Loucy (cell line): ENCODE data around the gene VGF.

ENCODE experiments used
- H2AFZ ChIP-seq: fragments of 200-600 bp; sonication (generic); 2 replicates; pipeline ENCODE4 v1.6.0; 2016; ENCODE audit warnings: antibody characterized with exemption, mild to moderate bottlenecking, low read length, moderate library complexity
- H3F3A ChIP-seq: fragments of 200-600 bp; 2 replicates; pipeline ENCODE4 v1.6.0; 2016; ENCODE audit warnings: antibody characterized with exemption, low read depth, mild to moderate bottlenecking
- H3K27me3 ChIP-seq: fragments of 200-600 bp; sonication (generic); 2 replicates; pipeline ENCODE4 v1.6.1; 2014; ENCODE audit warnings: low read length, mild to moderate bottlenecking; ENCODE audit not compliant: insufficient read depth, poor library complexity, severe bottlenecking
- H3K36me3 ChIP-seq: fragments of 200-600 bp; sonication (generic); 2 replicates; pipeline ENCODE4 v1.6.1; 2016; ENCODE audit warnings: low read length; ENCODE audit not compliant: insufficient read depth
- H3K4me1 ChIP-seq: fragments of 200-600 bp; sonication (generic); 2 replicates; pipeline ENCODE4 v1.5.1; 2014; ENCODE audit warnings: low read length, mild to moderate bottlenecking; ENCODE audit not compliant: insufficient read depth, poor library complexity, severe bottlenecking
- H3K4me2 ChIP-seq: fragments of 200-600 bp; sonication (generic); 2 replicates; pipeline ENCODE4 v1.6.0; 2014; ENCODE audit warnings: antibody characterized with exemption, low read length, low read depth, mild to moderate bottlenecking; ENCODE audit not compliant: poor library complexity, severe bottlenecking
- H3K4me3 ChIP-seq: fragments of 200-600 bp; sonication (generic); 2 replicates; pipeline ENCODE4 v1.5.1; 2014; ENCODE audit warnings: low read length, mild to moderate bottlenecking, mixed read lengths; ENCODE audit not compliant: poor library complexity, severe bottlenecking
- H3K79me2 ChIP-seq: fragments of 200-600 bp; sonication (generic); 2 replicates; pipeline ENCODE4 v1.6.1; 2014; ENCODE audit warnings: low read length; ENCODE audit not compliant: insufficient read depth
- H3K9ac ChIP-seq: fragments of 200-600 bp; sonication (generic); 2 replicates; pipeline ENCODE4 v1.6.0; 2014; ENCODE audit warnings: mild to moderate bottlenecking, low read depth, low read length, moderate library complexity; ENCODE audit not compliant: poor library complexity, severe bottlenecking
- H3K9me2 ChIP-seq: fragments of 200-600 bp; sonication (generic); replicated peaks from 2 replicates; pipeline ENCODE4 v1.6.1; 2016; ENCODE audit warnings: low read depth, low read length, mixed read lengths
- H3K9me3 ChIP-seq: fragments of 200-600 bp; sonication (generic); 2 replicates; pipeline ENCODE4 v1.6.1; 2014; ENCODE audit warnings: mild to moderate bottlenecking, antibody characterized with exemption, low read length, low read depth; ENCODE audit not compliant: insufficient read depth
- H4K20me1 ChIP-seq: fragments of 200-600 bp; sonication (generic); 2 replicates; pipeline ENCODE4 v1.6.0; 2014; ENCODE audit warnings: antibody characterized with exemption, low read length, mild to moderate bottlenecking; ENCODE audit not compliant: insufficient read depth, poor library complexity, severe bottlenecking
- EZH2phosphoT487 ChIP-seq: fragments of 200-600 bp; IDR thresholded peaks from 2 replicates; pipeline ENCODE4 v1.6.1; 2018; ENCODE audit warnings: antibody characterized with exemption, mild to moderate bottlenecking, moderate library complexity, borderline replicate concordance
- TF ChIP-seq, protein P1 (sequence below): fragments of 200-600 bp; sonication (generic); conservative IDR thresholded peaks from 2 replicates; pipeline ENCODE4 v1.5.1; 2014; ENCODE audit warnings: mild to moderate bottlenecking, antibody characterized with exemption, low read length

Gene VGF

DNA sequence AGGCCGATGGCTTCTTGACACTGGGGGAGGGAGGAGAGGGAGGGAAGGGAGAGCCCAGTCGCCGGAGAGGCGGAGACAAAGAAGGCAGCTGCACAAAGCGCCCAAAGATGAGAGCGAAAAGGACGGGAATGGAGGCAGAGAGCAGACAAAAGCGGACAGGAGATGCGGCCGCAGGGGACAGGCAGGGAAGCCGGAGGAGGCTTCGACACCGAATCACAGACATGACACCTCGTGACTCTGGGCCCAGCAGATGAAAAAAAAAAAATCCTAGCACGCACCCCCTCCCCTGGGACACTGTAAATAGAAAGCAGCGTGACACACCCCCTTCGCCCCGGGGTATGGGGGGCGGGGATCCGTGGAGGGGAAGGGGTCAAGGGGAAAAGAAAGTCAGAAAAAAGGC lies 13.7 kb upstream of the VGF start:
- no peak overlapping the region for H2AFZ ChIP-seq
- no peak overlapping the region for H3K4me3 ChIP-seq
- H3K27me3 ChIP-seq: no peaks in the 10 kb centered on the region
- H3K4me2 ChIP-seq: no peak overlapping the region
- H3K9me2 ChIP-seq: no peaks in the 10 kb centered on the region
- H3K9ac ChIP-seq: no peak overlapping the region
- H3F3A ChIP-seq: no peaks in the 10 kb centered on the region
- H3K36me3 ChIP-seq: no peaks in the 10 kb centered on the region
- no peaks in the 10 kb centered on the region for H4K20me1 ChIP-seq
- no peaks in the 10 kb centered on the region for H3K4me1 ChIP-seq
- H3K79me2 ChIP-seq: no peaks in the 10 kb centered on the region
- H3K9me3 ChIP-seq: no peaks in the 10 kb centered on the region
- no peak for TF ChIP-seq EZH2phosphoT487
- TF ChIP-seq, protein P1, sequence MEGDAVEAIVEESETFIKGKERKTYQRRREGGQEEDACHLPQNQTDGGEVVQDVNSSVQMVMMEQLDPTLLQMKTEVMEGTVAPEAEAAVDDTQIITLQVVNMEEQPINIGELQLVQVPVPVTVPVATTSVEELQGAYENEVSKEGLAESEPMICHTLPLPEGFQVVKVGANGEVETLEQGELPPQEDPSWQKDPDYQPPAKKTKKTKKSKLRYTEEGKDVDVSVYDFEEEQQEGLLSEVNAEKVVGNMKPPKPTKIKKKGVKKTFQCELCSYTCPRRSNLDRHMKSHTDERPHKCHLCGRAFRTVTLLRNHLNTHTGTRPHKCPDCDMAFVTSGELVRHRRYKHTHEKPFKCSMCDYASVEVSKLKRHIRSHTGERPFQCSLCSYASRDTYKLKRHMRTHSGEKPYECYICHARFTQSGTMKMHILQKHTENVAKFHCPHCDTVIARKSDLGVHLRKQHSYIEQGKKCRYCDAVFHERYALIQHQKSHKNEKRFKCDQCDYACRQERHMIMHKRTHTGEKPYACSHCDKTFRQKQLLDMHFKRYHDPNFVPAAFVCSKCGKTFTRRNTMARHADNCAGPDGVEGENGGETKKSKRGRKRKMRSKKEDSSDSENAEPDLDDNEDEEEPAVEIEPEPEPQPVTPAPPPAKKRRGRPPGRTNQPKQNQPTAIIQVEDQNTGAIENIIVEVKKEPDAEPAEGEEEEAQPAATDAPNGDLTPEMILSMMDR: no peak

DNA sequence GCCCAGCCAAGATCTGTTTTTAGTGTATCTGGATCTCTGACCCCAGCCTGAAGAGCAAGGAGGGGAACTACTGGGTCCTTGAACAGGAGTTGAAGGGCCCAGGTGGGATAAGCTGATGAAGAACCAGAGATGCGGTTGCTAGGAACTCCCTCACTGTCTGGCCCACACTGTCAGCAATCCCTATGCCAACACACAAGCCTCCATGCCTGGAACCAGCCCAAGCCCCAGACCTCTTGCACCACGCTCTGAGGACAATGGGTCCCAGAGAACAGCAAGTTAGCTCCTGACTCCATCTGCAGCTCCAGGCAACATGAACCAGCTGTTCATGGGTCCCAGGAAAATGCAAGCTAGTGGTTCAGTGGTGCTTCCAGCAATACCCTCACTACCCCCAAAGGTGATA lies 12.3 kb upstream of the VGF start:
- Histone ChIP-seq H3K4me2 (no peak overlapping the region), H2AFZ (no peak overlapping the region), H3K9ac (no peak overlapping the region), H3K27me3 (no peaks in the 10 kb centered on the region), H4K20me1 (no peaks in the 10 kb centered on the region), H3K4me1 (no peaks in the 10 kb centered on the region), H3F3A (no peaks in the 10 kb centered on the region), H3K9me2 (no peaks in the 10 kb centered on the region), H3K9me3 (no peaks in the 10 kb centered on the region), H3K36me3 (no peaks in the 10 kb centered on the region), H3K4me3 (no peak overlapping the region), H3K79me2 (no peaks in the 10 kb centered on the region)
- no peak for TF ChIP-seq EZH2phosphoT487
- TF ChIP-seq, protein P1: no peak

- Histone ChIP-seq H3K4me2 (no peak overlapping the region), H3K27me3 (no peaks in the 10 kb centered on the region), H3K79me2 (no peaks in the 10 kb centered on the region), H3K9ac (no peak overlapping the region), H4K20me1 (no peaks in the 10 kb centered on the region), H3K9me2 (no peaks in the 10 kb centered on the region), H3K9me3 (no peaks in the 10 kb centered on the region), H3F3A (no peaks in the 10 kb centered on the region), H3K4me1 (peaks cover 13% of the 10 kb centered on the region), H3K4me3 (no peak overlapping the region), H3K36me3 (no peaks in the 10 kb centered on the region), H2AFZ (no peak overlapping the region)
- TF ChIP-seq EZH2phosphoT487: no peak
These were observed 10.3 kb upstream of the VGF start for GRCh38 chr7:101175664-101176063.

DNA sequence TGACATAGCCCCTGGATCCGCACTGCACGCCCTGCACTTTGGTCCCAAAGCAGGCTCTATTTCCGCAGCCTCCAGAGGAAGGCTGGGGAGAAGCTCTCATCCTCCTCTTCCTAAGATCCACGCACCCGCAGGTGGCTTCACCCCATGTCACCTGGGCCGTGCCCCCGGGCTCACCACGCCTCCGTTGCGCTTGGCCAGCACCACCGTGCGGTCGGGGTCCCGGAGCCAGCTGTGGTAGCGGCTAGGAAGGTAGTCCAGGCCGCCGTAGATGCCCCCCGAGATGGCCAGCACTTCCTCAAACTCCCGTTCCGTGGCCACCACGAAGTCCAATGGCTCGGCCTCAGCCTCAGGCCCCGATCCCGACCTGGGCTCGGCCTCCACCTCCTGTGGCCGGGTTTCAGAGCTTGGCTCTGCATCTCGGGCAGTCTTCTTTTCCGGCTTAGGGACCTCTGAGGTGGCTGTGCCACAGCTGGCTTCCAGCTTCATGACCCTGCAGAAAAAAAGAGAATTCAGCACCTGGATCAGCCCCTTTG lies 9.0 kb upstream of the VGF start:
- Histone ChIP-seq H3K4me3 (no peak overlapping the region), H4K20me1 (no peaks in the 10 kb centered on the region), H3K36me3 (no peaks in the 10 kb centered on the region), H2AFZ (no peak overlapping the region), H3K9ac (no peak overlapping the region), H3K79me2 (no peaks in the 10 kb centered on the region), H3K9me2 (no peaks in the 10 kb centered on the region), H3K27me3 (no peaks in the 10 kb centered on the region), H3K9me3 (no peaks in the 10 kb centered on the region), H3F3A (no peaks in the 10 kb centered on the region), H3K4me1 (peaks cover 26% of the 10 kb centered on the region), H3K4me2 (no peak overlapping the region)
- TF ChIP-seq, protein P1: no peak
- TF ChIP-seq EZH2phosphoT487: no peak
